Natural killer cell (primary cell): ENCODE data around the gene APOL5. TPM values are rescaled to one million over a fixed set of nuclear protein-coding genes. Genes with fewer than 3 reads are reported as not detected.

Experiments used
- ATAC-seq, 3 donors: fragments of 150-1000 bp in 2 of 3; fragments of 200-7000 bp in 1 of 3; cut with Tn5 transposase; 1 replicate in 1 of 3; 2 replicates in 2 of 3; pipeline ENCODE4 v1.10.0; 2021; ENCODE audit warnings: mild to moderate bottlenecking in 2 of 3, moderate library complexity in 2 of 3
- DNase-seq, 2 donors: peaks; one replicate each; pipeline versions ENCODE4 v3.0.0 to v3.0.0-alpha.2; 2013 to 2021; ENCODE audit warnings: mixed read lengths in 1 of 2
- H3K27ac ChIP-seq: one replicate; pipeline ENCODE4 v1.5.1; 2013; ENCODE audit warnings: mild to moderate bottlenecking, low read length
- H3K27me3 ChIP-seq: one replicate; pipeline ENCODE4 v1.6.1; 2013; ENCODE audit warnings: low read length; ENCODE audit not compliant: control insufficient read depth, insufficient read depth
- H3K36me3 ChIP-seq: one replicate; pipeline ENCODE4 v1.6.1; 2013; ENCODE audit warnings: low read length; ENCODE audit not compliant: control insufficient read depth, insufficient read depth
- H3K4me1 ChIP-seq: one replicate; pipeline ENCODE4 v1.6.1; 2013; ENCODE audit warnings: low read length; ENCODE audit not compliant: control insufficient read depth, insufficient read depth
- H3K4me3 ChIP-seq: one replicate; pipeline ENCODE4 v1.5.1; 2013; ENCODE audit warnings: low read length
- H3K9me3 ChIP-seq: one replicate; pipeline ENCODE4 v1.6.1; 2013; ENCODE audit warnings: low read length; ENCODE audit not compliant: control insufficient read depth, insufficient read depth
- H3K27ac Mint-ChIP-seq, 2 donors: one replicate each; pipeline ENCODE4 v1.8.0; 2022; ENCODE audit warnings: mild to moderate bottlenecking in 2 of 2, mixed read lengths in 2 of 2, moderate library complexity in 1 of 2
- H3K27me3 Mint-ChIP-seq, 2 donors: one replicate each; pipeline ENCODE4 v1.8.0; 2022; ENCODE audit warnings: low read depth in 2 of 2, mixed read lengths in 2 of 2
- H3K36me3 Mint-ChIP-seq: one replicate; pipeline ENCODE4 v1.8.0; 2022; ENCODE audit warnings: mixed read lengths
- H3K4me1 Mint-ChIP-seq, 2 donors: one replicate each; pipeline ENCODE4 v1.8.0; 2022; ENCODE audit warnings: mixed read lengths in 2 of 2
- H3K4me3 Mint-ChIP-seq: one replicate; pipeline ENCODE4 v1.8.0; 2022; ENCODE audit warnings: mild to moderate bottlenecking, moderate library complexity, mixed read lengths
- H3K9me3 Mint-ChIP-seq, 2 donors: one replicate each; pipeline ENCODE4 v1.8.0; 2022; ENCODE audit warnings: mixed read lengths in 2 of 2
- CTCF ChIP-seq: fragments of 200-600 bp; IDR thresholded peaks from one replicate; pipeline ENCODE4 v1.8.0; 2022; ENCODE audit warnings: antibody characterized with exemption
- WGBS: methylation state at CpG from one replicate; pipeline ENCODE4 v1.1.7; 2013; ENCODE audit warnings: missing lambda C conversion rate; ENCODE audit not compliant: insufficient coverage; 5-methylcytosine and 5-hydroxymethylcytosine counted together
- intact Hi-C: fragments of 100-400 bp; cut with micrococcal nuclease; formaldehyde crosslinking; loops from one replicate; pipeline ENCODE4 v1.14.2; 2022
- total RNA-seq, 4 donors: library from RNA; stranded (reverse); fragments of 120-200 nt in 1 of 4; gene quantifications; one replicate each; pipeline versions ENCODE4 v1.2.3 to v1.2.4, GENCODE V29; 2013 to 2022

APOL5 gene
- total RNA-seq, 3 donors from 2014 or later (not counting 1 experiment from before 2014, with no cell fraction given) = not detected

- Histone ChIP-seq H3K36me3 (no peaks in the 10 kb centered on the region), H3K27me3 (no peaks in the 10 kb centered on the region), H3K4me1 (no peaks in the 10 kb centered on the region), H3K4me3 (no peak overlapping the region), H3K27ac (no peak overlapping the region), H3K9me3 (no peaks in the 10 kb centered on the region)
- Mint-ChIP-seq H3K36me3 (no peaks in the 10 kb centered on the region), H3K9me3 (no peaks in the 10 kb centered on the region), H3K27me3 (no peaks in the 10 kb centered on the region), H3K4me1 (no peaks in the 10 kb centered on the region), H3K4me3 (no peak overlapping the region), H3K27ac (no peak overlapping the region)
- 83% methylated on average over 2 of the region's 3 CpGs for WGBS
- no peak for TF ChIP-seq CTCF
- ATAC-seq (no peak), DNase-seq (no peak)
- intact Hi-C loops = no loop called here
Measured at GRCh38 chr22:35705141-35705540, 12.5 kb upstream of the APOL5 start.

- Histone ChIP-seq H3K4me1 (no peaks in the 10 kb centered on the region), H3K9me3 (no peaks in the 10 kb centered on the region), H3K4me3 (no peak overlapping the region), H3K36me3 (no peaks in the 10 kb centered on the region), H3K27ac (no peak overlapping the region), H3K27me3 (no peaks in the 10 kb centered on the region)
- ATAC-seq (no peak), DNase-seq (no peak)
- WGBS = 85% methylated on average over 7 of the region's 7 CpGs
- intact Hi-C loops = no loop called here
- Mint-ChIP-seq H3K4me1 (no peaks in the 10 kb centered on the region), H3K36me3 (no peaks in the 10 kb centered on the region), H3K9me3 (peaks cover 0 to 2% of the 10 kb centered on the region in 2 donors), H3K4me3 (no peak overlapping the region), H3K27ac (no peak overlapping the region), H3K27me3 (peaks cover 0 to 2% of the 10 kb centered on the region in 2 donors)
- no peak for TF ChIP-seq CTCF
Measured at GRCh38 chr22:35708453-35708852, 9.2 kb upstream of the APOL5 start.

- Mint-ChIP-seq H3K4me3 (no peak overlapping the region), H3K27me3 (peaks cover 0 to 6% of the 10 kb centered on the region in 2 donors), H3K9me3 (peaks cover 0 to 2% of the 10 kb centered on the region in 2 donors), H3K4me1 (no peaks in the 10 kb centered on the region), H3K36me3 (no peaks in the 10 kb centered on the region), H3K27ac (no peak overlapping the region)
- no peaks in the 10 kb centered on the region for H3K9me3 ChIP-seq
- H3K4me3 ChIP-seq = no peak overlapping the region
- DNase-seq (no peak), ATAC-seq (no peak)
- intact Hi-C loops = no loop called here
- no peaks in the 10 kb centered on the region for H3K4me1 ChIP-seq
- no peaks in the 10 kb centered on the region for H3K36me3 ChIP-seq
- TF ChIP-seq CTCF = no peak
- WGBS = 82% methylated on average over 6 of the region's 7 CpGs
- no peaks in the 10 kb centered on the region for H3K27me3 ChIP-seq
- H3K27ac ChIP-seq = no peak overlapping the region
Measured at GRCh38 chr22:35708917-35709316, 8.8 kb upstream of the APOL5 start.

- no peak overlapping the region for H3K27ac ChIP-seq
- intact Hi-C loops = no loop called here
- H3K27me3 Mint-ChIP-seq = peaks cover 0 to 6% of the 10 kb centered on the region in 2 donors
- H3K27ac Mint-ChIP-seq = no peak overlapping the region
- no peak for DNase-seq
- no peak for TF ChIP-seq CTCF
- no peaks in the 10 kb centered on the region for H3K9me3 ChIP-seq
- no peak for ATAC-seq
- 89% methylated on average over 4 of the region's 4 CpGs for WGBS
- peaks cover 0 to 2% of the 10 kb centered on the region in 2 donors for H3K9me3 Mint-ChIP-seq
- no peak overlapping the region for H3K4me3 Mint-ChIP-seq
- no peaks in the 10 kb centered on the region for H3K27me3 ChIP-seq
- H3K36me3 ChIP-seq = no peaks in the 10 kb centered on the region
- H3K4me1 Mint-ChIP-seq = no peaks in the 10 kb centered on the region
- H3K4me1 ChIP-seq = no peaks in the 10 kb centered on the region
- no peaks in the 10 kb centered on the region for H3K36me3 Mint-ChIP-seq
- no peak overlapping the region for H3K4me3 ChIP-seq
Measured at GRCh38 chr22:35711336-35711735, 6.3 kb upstream of the APOL5 start.
